ENCODE data around the gene SUN3. TPM values are rescaled to one million over a fixed set of nuclear protein-coding genes. Genes with fewer than 3 reads are reported as not detected.

SUN3 gene
- total RNA-seq, 1 experiment from 2014 or later: not detected

GRCh38 chr7:47979145-47979831 is 49.6 kb downstream of the SUN3 start, which contains the start of gene HUS1:
TSS of gene HUS1 (minus strand) at chr7:47979615. CDS start at chr7:47979519, 96 bp downstream.
- Mint-ChIP-seq H3K27ac (peak within 1 kb of the TSS; percentile 100), H3K4me1 (peaks cover 9% of the 10 kb centered on the region), H3K27me3 (ENCODE audit: low read depth) (no peaks in the 10 kb centered on the region), H3K4me3 (peak within 1 kb of the TSS; percentile 98), H3K36me3 (peaks cover 41% of the 10 kb centered on the region), H3K9me3 (0 out of 2 replicates have a peak, but pooled peaks cover 2% of the 10 kb centered on the region)
- ChIA-PET CTCF (interaction anchor here (0.8 to 1.1 kb wide), 2 partner anchors 9 to 11 kb away, joined by 3 read pairs; no protein-coding TSS in a partner anchor), POLR2A (no interaction called here)
- peak; percentile 98 for DNase-seq (ENCODE audit: low spot score)
- ATAC-seq: peak; percentile 98
- TF ChIP-seq ARID4B (CRISPR knock-in tag; IDR thresholded peaks at IDR 0.05; ENCODE audit: borderline replicate concordance): peak; percentile 64; the same call in 1 of the 2 replicates
- no peak for TF ChIP-seq ZNF121 (CRISPR knock-in tag; IDR thresholded peaks at IDR 0.05)
- peak; percentile 58; the same call in 1 of the 2 replicates for TF ChIP-seq NFE2L1 (CRISPR knock-in tag; IDR thresholded peaks at IDR 0.05)
- TF ChIP-seq ZMAT4 (CRISPR knock-in tag; IDR thresholded peaks at IDR 0.05): no peak
- TF ChIP-seq MAX (CRISPR knock-in tag; IDR thresholded peaks at IDR 0.05): peak; percentile 79
- no peak for TF ChIP-seq JAZF1 (CRISPR knock-in tag; IDR thresholded peaks at IDR 0.05)
- TF ChIP-seq KAT7 (CRISPR knock-in tag; IDR thresholded peaks at IDR 0.05; ENCODE audit: borderline replicate concordance): 0 out of 2 replicates have a peak, but pooled peaks have one; percentile 34
- TF ChIP-seq E2F5 (CRISPR knock-in tag; IDR thresholded peaks at IDR 0.05): peak; percentile 53; the same call in 1 of the 2 replicates
- TF ChIP-seq OVOL2 (CRISPR knock-in tag; IDR thresholded peaks at IDR 0.05; ENCODE audit: borderline replicate concordance): no peak
- peak; percentile 89 for TF ChIP-seq FOXK1 (CRISPR knock-in tag; IDR thresholded peaks at IDR 0.05)
- no peak for TF ChIP-seq ZNF532 (CRISPR knock-in tag; IDR thresholded peaks at IDR 0.05; ENCODE audit: borderline replicate concordance)
- TF ChIP-seq HMGA2 (CRISPR knock-in tag; IDR thresholded peaks at IDR 0.05): 0 out of 2 replicates have a peak, but pooled peaks have one; percentile 14
- TF ChIP-seq RELA (CRISPR knock-in tag; IDR thresholded peaks at IDR 0.05; ENCODE audit: borderline replicate concordance): no peak
- no peak for TF ChIP-seq ZNF263 (CRISPR knock-in tag; IDR thresholded peaks at IDR 0.05; ENCODE audit: low read depth)
- TF ChIP-seq ZNF425 (CRISPR knock-in tag; conservative IDR thresholded peaks at IDR 0.05): no peak
- no peak for TF ChIP-seq FOXJ3 (CRISPR knock-in tag; IDR thresholded peaks at IDR 0.05; ENCODE audit: borderline replicate concordance)
- no peak for TF ChIP-seq ERG (CRISPR knock-in tag; IDR thresholded peaks at IDR 0.05)
- peak; percentile 81; the same call in 1 of the 2 replicates for TF ChIP-seq MYBL2 (CRISPR knock-in tag; IDR thresholded peaks at IDR 0.05)
- 0 out of 2 replicates have a peak, but pooled peaks have one; percentile 13 for TF ChIP-seq SMAD3 (CRISPR knock-in tag; IDR thresholded peaks at IDR 0.05; ENCODE audit: borderline replicate concordance)
- no peak for TF ChIP-seq ELF4 (CRISPR knock-in tag; IDR thresholded peaks at IDR 0.05; ENCODE audit: low read depth)
